Measurements from ENCODE around the gene ZNF343. TPM values are rescaled to one million over a fixed set of nuclear protein-coding genes. Genes with fewer than 3 reads are reported as not detected.

The ZNF343 gene
- polyA plus RNA-seq, 2 of the 4 experiments (the other 2 are of a cell fraction): 14.0 to 19.0 TPM

GRCh38 chr20:2453792-2454191 is 54.9 kb downstream of the ZNF343 start:
- no peak for DNase-seq (ENCODE audit: low read depth in 1 of 2, low spot score in 1 of 2)
- WGBS (ENCODE audit: missing lambda C conversion rate): 70% methylated on average over 3 of the region's 3 CpGs
- no peak for FAIRE-seq
- ChIA-PET POLR2A (no interaction called here), CTCF (interaction anchor here (0.6 to 5.0 kb wide), 16 partner anchors 8 to 1167 kb away, joined by 3 to 117 read pairs (median 5); partner anchors contain the start of genes SNRPB and TGM6)
- Histone ChIP-seq H3K4me2 (no peak overlapping the region), H3K27ac (no peak overlapping the region), H3K9me3 (no peaks in the 10 kb centered on the region), H3K4me1 (no peaks in the 10 kb centered on the region), H3K4me3 (no peak overlapping the region)
- TF ChIP-seq GATA3 (IDR thresholded peaks at IDR 0.05; ENCODE audit: borderline replicate concordance) (no peak), RARB (CRISPR knock-in tag; IDR thresholded peaks at IDR 0.05) (no peak), ZFP36 (IDR thresholded peaks at IDR 0.05; ENCODE audit: borderline replicate concordance, partially characterized antibody) (no peak), ELK1 (IDR thresholded peaks at IDR 0.05; ENCODE audit: low read depth, low read length) (no peak), BCL3 (IDR thresholded peaks at IDR 0.05) (no peak), PHF8 (IDR thresholded peaks at IDR 0.05; ENCODE audit: borderline replicate concordance, low read depth) (no peak), HOXB13 (CRISPR knock-in tag; IDR thresholded peaks at IDR 0.05; ENCODE audit: low read depth) (no peak), SREBF2 (IDR thresholded peaks at IDR 0.05) (no peak), KDM5A (IDR thresholded peaks at IDR 0.05) (no peak), PBX3 (IDR thresholded peaks at IDR 0.05) (no peak), KDM1A (IDR thresholded peaks at IDR 0.05; ENCODE audit: low read depth) (no peak), EHMT2 (IDR thresholded peaks at IDR 0.05; ENCODE audit: low read depth) (no peak)
- ATAC-seq: no peak

GRCh38 chr20:2451939-2452732 is 56.6 kb downstream of the ZNF343 start:
- ChIA-PET POLR2A (no interaction called here), CTCF (interaction anchor here (0.6 to 5.0 kb wide), 55 partner anchors 9 to 688 kb away, joined by 3 to 117 read pairs (median 4); partner anchors contain the start of gene SNRPB)
- DNase-seq (ENCODE audit: low read depth in 1 of 2, low spot score in 1 of 2) (peak; percentile 81 to 82), ATAC-seq (peak; percentile 74 to 88), FAIRE-seq (peak; percentile 99)
- Histone ChIP-seq H3K27ac (no peak overlapping the region), H3K4me1 (no peaks in the 10 kb centered on the region), H3K4me2 (no peak overlapping the region), H3K9me3 (no peaks in the 10 kb centered on the region), H3K4me3 (no peak overlapping the region)
- 37% methylated on average over 8 of the region's 8 CpGs for WGBS (ENCODE audit: missing lambda C conversion rate)
- TF ChIP-seq FOSB (CRISPR knock-in tag; IDR thresholded peaks at IDR 0.05): no peak
- no peak for TF ChIP-seq RCOR1 (IDR thresholded peaks at IDR 0.05; ENCODE audit: low read depth, low read length)
- no peak for TF ChIP-seq TP53 (CRISPR knock-in tag; IDR thresholded peaks at IDR 0.05)
- TF ChIP-seq SMC3 (IDR thresholded peaks at IDR 0.05): peak; percentile 61
- no peak for TF ChIP-seq RFX5 (IDR thresholded peaks at IDR 0.05)
- no peak for TF ChIP-seq JUNB (IDR thresholded peaks at IDR 0.05)
- no peak for TF ChIP-seq ATOH8 (CRISPR knock-in tag; IDR thresholded peaks at IDR 0.05; ENCODE audit: low read depth)
- TF ChIP-seq JUN (IDR thresholded peaks at IDR 0.05): no peak
- TF ChIP-seq PBX3 (IDR thresholded peaks at IDR 0.05): no peak
- TF ChIP-seq MAFK (IDR thresholded peaks at IDR 0.05; ENCODE audit: partially characterized antibody): peak; percentile 42
- no peak for TF ChIP-seq EP300 (IDR thresholded peaks at IDR 0.05)
- no peak for TF ChIP-seq FOXS1 (CRISPR knock-in tag; IDR thresholded peaks at IDR 0.05)
- no peak for TF ChIP-seq HMGXB4 (CRISPR knock-in tag; IDR thresholded peaks at IDR 0.05; ENCODE audit: borderline replicate concordance)
- no peak for TF ChIP-seq EHMT2 (IDR thresholded peaks at IDR 0.05; ENCODE audit: low read depth)
- TF ChIP-seq RAD21 (conservative IDR thresholded peaks at IDR 0.05 in 1 of 2, IDR thresholded peaks at IDR 0.05 in 1 of 2): peak; percentile 75 to 88
- TF ChIP-seq POLR2A (IDR thresholded peaks at IDR 0.05; ENCODE audit: low read length): no peak
- TF ChIP-seq KDM1A (IDR thresholded peaks at IDR 0.05; ENCODE audit: low read depth): no peak
- TF ChIP-seq CHD2 (IDR thresholded peaks at IDR 0.05; ENCODE audit: low read length, partially characterized antibody): no peak
- TF ChIP-seq EHF (CRISPR knock-in tag; IDR thresholded peaks at IDR 0.05): no peak
- no peak for TF ChIP-seq BCL3 (IDR thresholded peaks at IDR 0.05)

All from A549 (cell line).